ENCODE measurements around the gene KPNA6. TPM values are rescaled to one million over a fixed set of nuclear protein-coding genes. Genes with fewer than 3 reads are reported as not detected.

The KPNA6 gene
- total RNA-seq, 1 experiment from 2014 or later: 114 TPM

- Histone ChIP-seq H3K4ac (ENCODE audit: low read depth, low read length) (no peak overlapping the region), H2AK5ac (ENCODE audit: insufficient read length, low read length) (no peak overlapping the region), H3K56ac (ENCODE audit: insufficient read length, low read depth, low read length) (no peak overlapping the region), H2BK20ac (ENCODE audit: low read depth, low read length, poor library complexity, severe bottlenecking) (no peak overlapping the region), H3T11ph (ENCODE audit: low read length) (no peak overlapping the region), H2BK12ac (ENCODE audit: insufficient read length, low read depth, low read length) (no peak overlapping the region), H3K4me2 (ENCODE audit: insufficient read depth, insufficient read length, low read length) (no peak overlapping the region), H2BK5ac (ENCODE audit: insufficient read length, low read length) (no peak overlapping the region), H4K91ac (ENCODE audit: insufficient read length, low read depth, low read length) (no peak overlapping the region), H3K4me1 (ENCODE audit: insufficient read depth, low read length) (peaks cover 4% of the 10 kb centered on the region; the same call in 1 of the 2 replicates), H3K14ac (ENCODE audit: insufficient read depth, low read length) (no peak overlapping the region), H3K9me3 (ENCODE audit: control insufficient read depth, low read depth, low read length) (no peaks in the 10 kb centered on the region), H3K23me2 (ENCODE audit: insufficient read length, low read depth, low read length, poor library complexity, severe bottlenecking) (peaks cover 9% of the 10 kb centered on the region), H2AFZ (ENCODE audit: low read length) (no peak overlapping the region), H2BK120ac (ENCODE audit: low read depth, low read length, poor library complexity, severe bottlenecking) (no peak overlapping the region), H3K79me2 (ENCODE audit: insufficient read depth, low read length) (no peaks in the 10 kb centered on the region; the same call in 1 of the 2 replicates), H3K18ac (ENCODE audit: insufficient read length, low read depth, low read length) (no peak overlapping the region), H3K27ac (ENCODE audit: insufficient read length, low read depth, low read length) (no peak overlapping the region), H4K8ac (replicated peaks; ENCODE audit: insufficient read length, low read depth, low read length) (no peak overlapping the region), H2BK15ac (ENCODE audit: low read depth, low read length) (no peak overlapping the region), H3K79me1 (ENCODE audit: insufficient read depth, low read depth, low read length, poor library complexity, severe bottlenecking) (no peaks in the 10 kb centered on the region), H3K27me3 (ENCODE audit: insufficient read depth, low read length) (no peaks in the 10 kb centered on the region), H4K20me1 (ENCODE audit: control insufficient read depth, insufficient read depth, insufficient read length) (no peaks in the 10 kb centered on the region), H3K9ac (ENCODE audit: extremely low read depth, insufficient read length, low read length) (no peak overlapping the region), H3K23ac (ENCODE audit: insufficient read length, low read depth, low read length) (no peak overlapping the region), H4K5ac (ENCODE audit: insufficient read length, low read depth, low read length) (no peak overlapping the region)
- H3K9me3 Mint-ChIP-seq: no peaks in the 10 kb centered on the region
- peaks cover 13% of the 10 kb centered on the region for H3K27me3 Mint-ChIP-seq (ENCODE audit: low read depth)
- no peak for DNase-seq
- peaks cover 0 to 5% (median 1%) of the 10 kb centered on the region in 3 experiments; a peak in 4 of 7 replicates for H3K36me3 Mint-ChIP-seq (ENCODE audit: insufficient read depth in 1 of 3, low read depth in 3 of 3)
- WGBS (ENCODE audit: extremely low coverage, insufficient read length, low lambda C conversion rate): no CpG with 5 or more reads among the region's 5 CpGs
- peak overlapping the region in 1 of 2 experiments; percentile 19; a peak in 1 of 5 replicates for H3K4me3 Mint-ChIP-seq
- TF ChIP-seq, protein P1, sequence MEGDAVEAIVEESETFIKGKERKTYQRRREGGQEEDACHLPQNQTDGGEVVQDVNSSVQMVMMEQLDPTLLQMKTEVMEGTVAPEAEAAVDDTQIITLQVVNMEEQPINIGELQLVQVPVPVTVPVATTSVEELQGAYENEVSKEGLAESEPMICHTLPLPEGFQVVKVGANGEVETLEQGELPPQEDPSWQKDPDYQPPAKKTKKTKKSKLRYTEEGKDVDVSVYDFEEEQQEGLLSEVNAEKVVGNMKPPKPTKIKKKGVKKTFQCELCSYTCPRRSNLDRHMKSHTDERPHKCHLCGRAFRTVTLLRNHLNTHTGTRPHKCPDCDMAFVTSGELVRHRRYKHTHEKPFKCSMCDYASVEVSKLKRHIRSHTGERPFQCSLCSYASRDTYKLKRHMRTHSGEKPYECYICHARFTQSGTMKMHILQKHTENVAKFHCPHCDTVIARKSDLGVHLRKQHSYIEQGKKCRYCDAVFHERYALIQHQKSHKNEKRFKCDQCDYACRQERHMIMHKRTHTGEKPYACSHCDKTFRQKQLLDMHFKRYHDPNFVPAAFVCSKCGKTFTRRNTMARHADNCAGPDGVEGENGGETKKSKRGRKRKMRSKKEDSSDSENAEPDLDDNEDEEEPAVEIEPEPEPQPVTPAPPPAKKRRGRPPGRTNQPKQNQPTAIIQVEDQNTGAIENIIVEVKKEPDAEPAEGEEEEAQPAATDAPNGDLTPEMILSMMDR (conservative IDR thresholded peaks at IDR 0.05): no peak
- H3K4me1 Mint-ChIP-seq: peaks cover 22 to 31% of the 10 kb centered on the region in 2 experiments
- peak overlapping the region in 1 of 3 experiments; percentile 49; a peak in 1 of 7 replicates for H3K27ac Mint-ChIP-seq
These were observed 38.8 kb upstream of the KPNA6 start for GRCh38 chr1:32068957-32069588.

Measured in H9 (cell line).